DOHH2 (cell line): ENCODE results near the gene SEPTIN7.

Source experiments
- CTCF ChIP-seq: fragments of 200-600 bp; sonication (generic); IDR thresholded peaks from one replicate; pipeline ENCODE4 v1.5.1; 2014; ENCODE audit warnings: antibody characterized with exemption, mild to moderate bottlenecking, low read depth, low read length; ENCODE audit not compliant: poor library complexity, severe bottlenecking
- EZH2phosphoT487 ChIP-seq: fragments of 200-600 bp; sonication (generic); IDR thresholded peaks from 2 replicates; pipeline ENCODE4 v1.6.1; 2017; ENCODE audit warnings: borderline replicate concordance, mild to moderate bottlenecking, antibody characterized with exemption, low read length, moderate library complexity, mixed read lengths

- TF ChIP-seq CTCF: no peak
- no peak for TF ChIP-seq EZH2phosphoT487
Measured at GRCh38 chr7:35771776-35772175, 29.1 kb upstream of the SEPTIN7 start.
